CD8-positive, alpha-beta memory T cell (primary cell): Measurements from ENCODE around the gene NBEAL2. TPM values are rescaled to one million over a fixed set of nuclear protein-coding genes. Genes with fewer than 3 reads are reported as not detected.

Experiments
- CTCF ChIA-PET: fragments of 350-600 bp; sonication (Branson Sonifier 250); formaldehyde crosslinking; loops from one replicate; lab custom pipeline; 2021; ENCODE audit warnings: antibody characterized with exemption; lab: Charles Lee
- POLR2A ChIA-PET: fragments of 350-600 bp; sonication (Branson Sonifier 250); formaldehyde crosslinking; loops from one replicate; lab custom pipeline; 2021; ENCODE audit warnings: antibody characterized with exemption; lab: Charles Lee
- DNase-seq, 5 donors: peaks; one replicate each; pipeline versions ENCODE4 v3.0.0 to v3.0.0-alpha.2; 2020 to 2022; ENCODE audit warnings: mixed read lengths in 1 of 5
- H3K27ac ChIP-seq: one replicate; pipeline ENCODE4 v1.7.0; 2013; ENCODE audit warnings: low read depth, mild to moderate bottlenecking, low read length, moderate library complexity
- H3K27me3 ChIP-seq: 2 replicates; pipeline ENCODE4 v1.7.0; 2013; ENCODE audit warnings: low read length, mild to moderate bottlenecking; ENCODE audit not compliant: insufficient read depth, poor library complexity, severe bottlenecking
- H3K36me3 ChIP-seq: 2 replicates; pipeline ENCODE4 v1.7.0; 2013; ENCODE audit warnings: mild to moderate bottlenecking, low read length, moderate library complexity; ENCODE audit not compliant: insufficient read depth
- H3K4me1 ChIP-seq: 2 replicates; pipeline ENCODE4 v1.7.0; 2013; ENCODE audit warnings: mild to moderate bottlenecking, low read length, moderate library complexity; ENCODE audit not compliant: insufficient read depth
- H3K4me3 ChIP-seq: 2 replicates; pipeline ENCODE4 v1.7.0; 2013; ENCODE audit warnings: mild to moderate bottlenecking, low read length
- H3K9me3 ChIP-seq: 2 replicates; pipeline ENCODE4 v1.7.0; 2013; ENCODE audit warnings: mild to moderate bottlenecking, low read length
- H3K27ac Mint-ChIP-seq, 8 donors: one replicate each; pipeline ENCODE4 v1.8.0; 2020 to 2021; ENCODE audit warnings: mixed read lengths in 8 of 8, mild to moderate bottlenecking in 6 of 8, inconsistent platforms in 3 of 8, moderate library complexity in 3 of 8
- H3K27me3 Mint-ChIP-seq, 2 donors: one replicate each; pipeline ENCODE4 v1.8.0; 2020 to 2021; ENCODE audit warnings: mixed read lengths in 2 of 2, mild to moderate bottlenecking in 1 of 2, moderate library complexity in 1 of 2
- H3K36me3 Mint-ChIP-seq, 3 donors: one replicate each; pipeline ENCODE4 v1.8.0; 2020 to 2021; ENCODE audit warnings: mixed read lengths in 3 of 3, inconsistent platforms in 1 of 3, mild to moderate bottlenecking in 1 of 3
- H3K4me1 Mint-ChIP-seq, 3 donors: one replicate each; pipeline ENCODE4 v1.8.0; 2020 to 2021; ENCODE audit warnings: mixed read lengths in 3 of 3, inconsistent platforms in 1 of 3, mild to moderate bottlenecking in 1 of 3
- H3K4me3 Mint-ChIP-seq, 7 donors: one replicate each; pipeline ENCODE4 v1.8.0; 2020 to 2021; ENCODE audit warnings: mixed read lengths in 7 of 7, mild to moderate bottlenecking in 6 of 7, moderate library complexity in 4 of 7, inconsistent platforms in 2 of 7
- H3K9me3 Mint-ChIP-seq, 5 donors: one replicate each; pipeline ENCODE4 v1.8.0; 2020 to 2022; ENCODE audit warnings: mixed read lengths in 5 of 5, mild to moderate bottlenecking in 3 of 5, moderate library complexity in 2 of 5, inconsistent platforms in 1 of 5
- polyA plus RNA-seq: library from polyadenylated mRNA; unstranded; fragments of 300-500 nt; fragmentation: Illumina TruSeq; gene quantifications from one replicate; pipeline ENCODE4 v1.2.3, GENCODE V29; 2021
- total RNA-seq, 2 experiments: library from RNA; stranded (reverse); gene quantifications; one replicate each; pipeline ENCODE4 v1.2.3, GENCODE V29; 2021

The NBEAL2 gene
- total and polyA plus RNA-seq, 3 experiments from 2014 or later, result 12.8 to 83.5 (median 76.2) TPM

DNA sequence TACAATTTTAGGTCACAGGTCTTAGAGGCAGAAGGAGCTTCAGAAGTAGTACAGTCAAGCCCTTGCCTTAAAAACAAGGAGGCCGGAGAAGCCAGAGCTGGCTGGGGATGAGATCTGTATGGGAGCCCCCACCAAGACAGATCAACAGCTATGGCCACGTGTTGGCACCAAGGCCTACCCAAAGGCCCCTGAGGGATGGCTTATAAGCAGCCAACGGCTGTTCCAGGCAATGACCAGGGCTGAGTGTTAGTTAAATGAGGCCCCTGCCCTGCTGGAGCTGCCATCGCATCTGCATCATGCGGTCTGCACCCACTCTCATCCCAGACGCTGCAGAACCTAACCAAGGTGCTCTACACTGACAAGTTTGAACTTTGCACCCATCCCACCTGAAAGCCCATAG lies 46.2 kb upstream of the NBEAL2 start:
- ChIA-PET POLR2A (no interaction called here), CTCF (interaction anchor here (0.6 to 2.5 kb wide), 4 partner anchors 10 to 231 kb away, joined by 3 to 7 read pairs (median 4); partner anchors contain the start of gene SETD2)
- H3K4me1 ChIP-seq, result peaks cover 54% of the 10 kb centered on the region
- peak in 1 of 5 donors; percentile 35 for DNase-seq
- H3K36me3 ChIP-seq, result peaks cover 26% of the 10 kb centered on the region
- Mint-ChIP-seq H3K27ac (peak overlapping the region in 7 of 8 donors; percentile 7 to 81 (median 54)), H3K27me3 (no peaks in the 10 kb centered on the region), H3K36me3 (peaks cover 6 to 48% (median 17%) of the 10 kb centered on the region in 3 donors), H3K4me1 (peaks cover 59 to 86% (median 65%) of the 10 kb centered on the region in 3 donors), H3K9me3 (peaks cover 4 to 9% (median 5%) of the 10 kb centered on the region in 5 donors), H3K4me3 (peak overlapping the region in 1 of 7 donors; percentile 9)
- no peaks in the 10 kb centered on the region for H3K27me3 ChIP-seq
- no peak overlapping the region for H3K4me3 ChIP-seq
- H3K9me3 ChIP-seq, result no peaks in the 10 kb centered on the region
- H3K27ac ChIP-seq, result no peak overlapping the region

DNA sequence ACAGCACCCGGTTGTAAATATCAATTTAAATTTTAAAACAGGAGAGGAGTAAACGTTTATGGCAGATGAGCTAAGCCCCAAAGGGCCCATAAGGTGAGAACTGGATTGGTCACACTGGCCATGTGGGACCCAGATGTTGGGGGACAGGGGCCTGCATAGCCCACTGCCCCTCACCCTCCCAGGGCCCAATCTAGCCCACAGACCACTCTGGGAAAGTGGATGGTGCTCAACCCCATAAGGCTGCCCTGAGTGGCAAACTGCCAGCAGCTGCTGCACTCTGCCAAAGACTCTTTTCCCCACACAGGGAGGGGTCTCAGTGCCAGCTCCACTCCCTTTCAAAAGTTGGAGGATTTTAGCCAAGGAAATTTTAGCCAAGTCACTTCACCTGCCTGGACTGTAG lies 45.4 kb upstream of the NBEAL2 start:
- Histone ChIP-seq H3K27me3 (no peaks in the 10 kb centered on the region), H3K36me3 (peaks cover 30% of the 10 kb centered on the region), H3K27ac (no peak overlapping the region), H3K4me1 (peaks cover 48% of the 10 kb centered on the region), H3K9me3 (no peaks in the 10 kb centered on the region), H3K4me3 (no peak overlapping the region)
- peak overlapping the region in 3 of 8 donors; percentile 21 to 43 (median 29) for H3K27ac Mint-ChIP-seq
- peaks cover 0 to 4% (median 0%) of the 10 kb centered on the region in 5 donors for H3K9me3 Mint-ChIP-seq
- no peaks in the 10 kb centered on the region for H3K27me3 Mint-ChIP-seq
- no peak overlapping the region for H3K4me3 Mint-ChIP-seq
- ChIA-PET POLR2A (interaction anchor here (0.7 kb wide), 1 partner anchor 25 kb away, joined by 3 read pairs; no protein-coding TSS in a partner anchor), CTCF (interaction anchor here (0.6 to 2.5 kb wide), 5 partner anchors 11 to 1423 kb away, joined by 3 to 7 read pairs (median 3); partner anchors contain the start of gene SETD2)
- peaks cover 55 to 83% (median 62%) of the 10 kb centered on the region in 3 donors for H3K4me1 Mint-ChIP-seq
- peaks cover 3 to 48% (median 14%) of the 10 kb centered on the region in 3 donors for H3K36me3 Mint-ChIP-seq
- peak in 1 of 5 donors; percentile 7 for DNase-seq

DNA sequence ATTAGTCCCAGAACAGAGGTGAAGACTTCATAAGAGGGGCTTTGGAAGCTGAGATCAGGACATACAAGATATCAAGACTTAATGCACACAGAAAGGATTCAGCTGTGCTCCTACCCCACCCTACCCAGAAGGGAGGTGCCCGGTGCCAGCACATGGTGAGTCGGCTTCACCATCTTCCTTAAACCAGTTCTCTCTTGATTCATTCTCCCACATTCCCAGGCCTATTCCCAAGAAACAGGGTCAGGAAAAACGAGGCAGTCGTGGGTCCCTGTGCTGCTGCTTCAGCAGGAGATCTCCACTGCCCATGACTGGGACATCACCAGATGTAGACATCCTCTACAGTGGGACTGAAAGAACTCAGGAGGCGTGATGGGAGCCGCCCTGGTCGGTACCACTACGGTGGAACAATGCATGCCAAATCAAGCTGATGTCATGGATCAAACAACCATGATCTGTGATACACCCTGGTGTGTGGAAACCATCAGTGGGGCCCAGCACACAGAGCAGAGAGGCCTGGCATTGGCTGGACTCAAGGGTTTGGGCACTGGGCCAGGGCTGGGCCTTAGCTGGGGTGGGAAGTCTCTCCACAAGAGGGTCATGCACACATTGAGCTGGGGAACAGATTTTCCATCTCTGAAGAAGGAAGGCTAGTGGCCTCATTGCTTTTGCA lies 44.8 kb upstream of the NBEAL2 start:
- H3K27me3 ChIP-seq, result no peaks in the 10 kb centered on the region
- Mint-ChIP-seq H3K4me3 (no peak overlapping the region), H3K27me3 (no peaks in the 10 kb centered on the region), H3K4me1 (peaks cover 55 to 83% (median 63%) of the 10 kb centered on the region in 3 donors), H3K36me3 (peaks cover 5 to 50% (median 17%) of the 10 kb centered on the region in 3 donors), H3K27ac (peak overlapping the region in 3 of 8 donors; percentile 18 to 43 (median 29)), H3K9me3 (peaks cover 0 to 3% (median 0%) of the 10 kb centered on the region in 5 donors)
- H3K9me3 ChIP-seq, result no peaks in the 10 kb centered on the region
- H3K27ac ChIP-seq, result no peak overlapping the region
- POLR2A ChIA-PET, result interaction anchor here (0.7 kb wide), 1 partner anchor 24 kb away, joined by 3 read pairs; no protein-coding TSS in a partner anchor
- peaks cover 42% of the 10 kb centered on the region for H3K4me1 ChIP-seq
- CTCF ChIA-PET, result interaction anchor here (0.6 to 2.5 kb wide), 5 partner anchors 12 to 1423 kb away, joined by 3 to 7 read pairs (median 5); no protein-coding TSS in a partner anchor
- H3K4me3 ChIP-seq, result no peak overlapping the region
- H3K36me3 ChIP-seq, result peaks cover 26% of the 10 kb centered on the region
- peak in 1 of 5 donors; percentile 30 for DNase-seq

DNA sequence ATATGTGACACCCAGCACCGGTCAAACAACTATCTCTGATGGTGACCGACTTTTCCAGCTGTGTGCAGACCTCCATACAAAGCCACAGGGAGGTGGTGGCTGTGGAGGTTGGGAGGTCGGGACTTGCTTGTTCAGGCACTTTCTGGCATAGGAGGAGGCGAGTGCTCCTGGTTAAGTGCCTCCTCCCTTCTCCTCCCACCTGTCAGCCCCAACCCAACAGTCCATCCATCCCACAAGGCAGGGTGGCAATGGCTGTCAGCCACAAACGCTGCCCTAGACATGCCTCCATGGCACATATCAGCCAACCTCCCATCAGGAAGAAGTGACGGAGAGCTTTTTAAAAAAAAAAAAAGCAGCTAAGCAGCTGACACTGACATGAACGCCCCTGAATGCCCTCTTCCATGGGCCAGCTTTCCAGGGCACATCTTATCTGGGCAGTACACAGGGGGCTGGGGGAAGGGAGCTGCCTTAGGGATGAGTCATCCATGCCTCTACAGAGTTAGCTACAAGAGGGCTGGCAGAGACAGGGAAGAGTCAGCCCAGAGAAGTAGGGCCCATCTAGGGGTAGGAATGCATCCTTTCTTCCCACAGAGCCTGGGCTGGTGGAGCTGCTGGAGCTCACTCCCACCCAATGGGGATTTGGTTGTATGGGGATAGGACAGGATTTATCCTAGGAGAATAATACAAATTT lies 44.2 kb upstream of the NBEAL2 start:
- no peak overlapping the region for H3K4me3 ChIP-seq
- H3K27me3 ChIP-seq, result no peaks in the 10 kb centered on the region
- DNase-seq, result peak in 1 of 5 donors; percentile 37
- Mint-ChIP-seq H3K4me1 (peaks cover 58 to 85% (median 69%) of the 10 kb centered on the region in 3 donors), H3K27me3 (no peaks in the 10 kb centered on the region), H3K9me3 (peaks cover 0 to 2% (median 0%) of the 10 kb centered on the region in 5 donors), H3K4me3 (no peak overlapping the region), H3K27ac (peak overlapping the region in 4 of 8 donors; percentile 18 to 70 (median 54)), H3K36me3 (peaks cover 5 to 57% (median 21%) of the 10 kb centered on the region in 3 donors)
- no peaks in the 10 kb centered on the region for H3K9me3 ChIP-seq
- peaks cover 42% of the 10 kb centered on the region for H3K4me1 ChIP-seq
- H3K27ac ChIP-seq, result no peak overlapping the region
- H3K36me3 ChIP-seq, result peaks cover 30% of the 10 kb centered on the region
- ChIA-PET POLR2A (no interaction called here), CTCF (interaction anchor here (1.4 to 2.2 kb wide), 2 partner anchors 26 to 63 kb away, joined by 5 read pairs; no protein-coding TSS in a partner anchor)

DNA sequence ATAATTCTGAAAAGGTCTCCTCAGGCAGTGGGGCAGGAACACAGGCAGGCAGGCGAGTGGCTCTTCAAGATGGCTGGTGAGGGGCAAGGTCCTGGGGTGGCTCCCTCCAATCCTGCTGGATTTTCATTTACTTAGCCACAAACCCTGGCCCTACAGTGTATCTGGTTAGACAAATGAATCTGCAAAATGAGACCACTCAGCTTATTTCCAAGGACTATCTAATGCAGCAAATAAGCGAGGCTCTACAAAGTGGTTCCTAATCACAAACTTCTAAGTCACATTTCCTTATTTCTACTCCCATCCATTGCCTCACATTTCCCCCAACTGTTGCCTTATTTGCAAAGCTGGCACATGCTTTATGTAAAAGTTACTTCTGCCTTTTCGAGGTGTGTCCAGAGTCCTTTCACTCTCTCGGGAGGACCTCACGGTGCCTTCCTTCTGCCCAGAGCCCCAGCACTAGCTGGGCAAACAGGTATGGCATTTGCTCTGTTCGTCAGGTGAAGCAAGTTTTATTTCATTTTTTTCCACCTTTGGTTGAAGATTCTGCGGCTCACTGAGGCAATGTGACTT lies 43.4 kb upstream of the NBEAL2 start:
- peak in 1 of 5 donors; percentile 19 for DNase-seq
- Mint-ChIP-seq H3K36me3 (peaks cover 9 to 58% (median 25%) of the 10 kb centered on the region in 3 donors), H3K4me1 (peaks cover 55 to 83% (median 67%) of the 10 kb centered on the region in 3 donors), H3K27ac (peak overlapping the region in 5 of 8 donors; percentile 18 to 89 (median 45)), H3K9me3 (peaks cover 0 to 2% (median 0%) of the 10 kb centered on the region in 5 donors), H3K27me3 (no peaks in the 10 kb centered on the region), H3K4me3 (no peak overlapping the region)
- ChIA-PET CTCF (interaction anchor here (0.7 to 2.2 kb wide), 3 partner anchors 13 to 62 kb away, joined by 5 read pairs; no protein-coding TSS in a partner anchor), POLR2A (no interaction called here)
- H3K4me1 ChIP-seq, result peaks cover 37% of the 10 kb centered on the region
- H3K27me3 ChIP-seq, result no peaks in the 10 kb centered on the region
- H3K36me3 ChIP-seq, result peaks cover 36% of the 10 kb centered on the region
- no peaks in the 10 kb centered on the region for H3K9me3 ChIP-seq
- H3K27ac ChIP-seq, result no peak overlapping the region
- no peak overlapping the region for H3K4me3 ChIP-seq

DNA sequence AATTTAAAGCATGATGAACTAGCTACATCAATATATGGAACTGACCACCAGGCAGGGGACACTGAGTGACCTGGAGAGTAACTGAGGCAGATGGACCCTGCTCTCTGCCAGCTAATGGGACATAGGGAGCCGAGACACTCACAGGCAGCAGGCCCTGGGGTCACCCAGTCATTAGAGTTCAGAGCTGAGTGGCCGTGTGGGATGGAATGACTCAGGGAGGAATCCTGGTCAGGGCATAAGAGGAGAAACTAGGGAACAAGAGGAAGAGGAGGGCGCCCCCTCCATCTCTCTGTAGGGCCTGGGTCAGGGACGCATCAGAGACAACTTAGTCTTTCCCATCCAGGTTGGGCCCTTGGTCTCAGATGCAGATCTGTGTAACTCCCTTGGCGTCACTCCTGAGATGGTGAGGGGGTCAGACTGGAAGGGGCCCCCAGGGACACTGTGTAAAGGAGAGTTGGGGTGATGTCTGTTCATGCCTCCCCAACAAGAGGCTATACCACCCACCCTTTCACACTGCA lies 42.7 kb upstream of the NBEAL2 start:
- ChIA-PET POLR2A (no interaction called here), CTCF (interaction anchor here (0.7 to 2.2 kb wide), 2 partner anchors 14 to 61 kb away, joined by 5 read pairs; no protein-coding TSS in a partner anchor)
- Histone ChIP-seq H3K27me3 (no peaks in the 10 kb centered on the region), H3K36me3 (peaks cover 36% of the 10 kb centered on the region), H3K4me3 (no peak overlapping the region), H3K27ac (no peak overlapping the region), H3K4me1 (peaks cover 29% of the 10 kb centered on the region), H3K9me3 (no peaks in the 10 kb centered on the region)
- Mint-ChIP-seq H3K4me1 (peaks cover 51 to 79% (median 63%) of the 10 kb centered on the region in 3 donors), H3K36me3 (peaks cover 9 to 61% (median 25%) of the 10 kb centered on the region in 3 donors), H3K4me3 (no peak overlapping the region), H3K9me3 (no peaks in the 10 kb centered on the region), H3K27me3 (no peaks in the 10 kb centered on the region), H3K27ac (peak overlapping the region in 5 of 8 donors; percentile 18 to 89 (median 66))
- DNase-seq, result peak in 1 of 5 donors; percentile 10

DNA sequence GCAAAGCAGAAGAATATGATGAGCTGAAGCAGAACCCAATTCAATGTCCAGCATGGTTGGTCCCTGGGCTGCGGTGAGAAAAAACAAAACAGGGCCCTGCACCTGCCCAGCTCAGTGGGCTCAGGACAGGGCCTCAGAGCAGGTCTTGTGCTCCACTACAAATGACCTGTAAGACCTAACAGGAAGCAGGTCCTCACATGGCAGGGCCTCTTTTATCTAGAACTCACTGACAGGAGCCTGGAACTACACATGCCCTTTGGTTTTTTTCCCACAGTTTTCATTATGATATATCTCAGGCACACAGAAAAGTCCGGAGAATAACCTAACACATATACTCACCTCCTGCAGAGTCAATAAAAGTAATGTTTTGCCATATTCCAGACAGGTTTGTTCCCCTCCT lies 41.3 kb upstream of the NBEAL2 start:
- ChIA-PET POLR2A (no interaction called here), CTCF (no interaction called here)
- Histone ChIP-seq H3K9me3 (no peaks in the 10 kb centered on the region), H3K4me1 (peaks cover 22% of the 10 kb centered on the region), H3K36me3 (peaks cover 36% of the 10 kb centered on the region), H3K4me3 (no peak overlapping the region), H3K27me3 (no peaks in the 10 kb centered on the region), H3K27ac (no peak overlapping the region)
- peaks cover 9 to 73% (median 25%) of the 10 kb centered on the region in 3 donors for H3K36me3 Mint-ChIP-seq
- peaks cover 51 to 79% (median 63%) of the 10 kb centered on the region in 3 donors for H3K4me1 Mint-ChIP-seq
- no peaks in the 10 kb centered on the region for H3K27me3 Mint-ChIP-seq
- no peak overlapping the region for H3K4me3 Mint-ChIP-seq
- H3K27ac Mint-ChIP-seq, result peak overlapping the region in 6 of 8 donors; percentile 8 to 98 (median 79)
- H3K9me3 Mint-ChIP-seq, result no peaks in the 10 kb centered on the region
- peak in 1 of 5 donors; percentile 27 for DNase-seq
